Measurements from ENCODE around the gene SLC2A11.

SLC2A11 gene, protein sequence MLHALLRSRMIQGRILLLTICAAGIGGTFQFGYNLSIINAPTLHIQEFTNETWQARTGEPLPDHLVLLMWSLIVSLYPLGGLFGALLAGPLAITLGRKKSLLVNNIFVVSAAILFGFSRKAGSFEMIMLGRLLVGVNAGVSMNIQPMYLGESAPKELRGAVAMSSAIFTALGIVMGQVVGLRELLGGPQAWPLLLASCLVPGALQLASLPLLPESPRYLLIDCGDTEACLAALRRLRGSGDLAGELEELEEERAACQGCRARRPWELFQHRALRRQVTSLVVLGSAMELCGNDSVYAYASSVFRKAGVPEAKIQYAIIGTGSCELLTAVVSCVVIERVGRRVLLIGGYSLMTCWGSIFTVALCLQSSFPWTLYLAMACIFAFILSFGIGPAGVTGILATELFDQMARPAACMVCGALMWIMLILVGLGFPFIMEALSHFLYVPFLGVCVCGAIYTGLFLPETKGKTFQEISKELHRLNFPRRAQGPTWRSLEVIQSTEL

DNA sequence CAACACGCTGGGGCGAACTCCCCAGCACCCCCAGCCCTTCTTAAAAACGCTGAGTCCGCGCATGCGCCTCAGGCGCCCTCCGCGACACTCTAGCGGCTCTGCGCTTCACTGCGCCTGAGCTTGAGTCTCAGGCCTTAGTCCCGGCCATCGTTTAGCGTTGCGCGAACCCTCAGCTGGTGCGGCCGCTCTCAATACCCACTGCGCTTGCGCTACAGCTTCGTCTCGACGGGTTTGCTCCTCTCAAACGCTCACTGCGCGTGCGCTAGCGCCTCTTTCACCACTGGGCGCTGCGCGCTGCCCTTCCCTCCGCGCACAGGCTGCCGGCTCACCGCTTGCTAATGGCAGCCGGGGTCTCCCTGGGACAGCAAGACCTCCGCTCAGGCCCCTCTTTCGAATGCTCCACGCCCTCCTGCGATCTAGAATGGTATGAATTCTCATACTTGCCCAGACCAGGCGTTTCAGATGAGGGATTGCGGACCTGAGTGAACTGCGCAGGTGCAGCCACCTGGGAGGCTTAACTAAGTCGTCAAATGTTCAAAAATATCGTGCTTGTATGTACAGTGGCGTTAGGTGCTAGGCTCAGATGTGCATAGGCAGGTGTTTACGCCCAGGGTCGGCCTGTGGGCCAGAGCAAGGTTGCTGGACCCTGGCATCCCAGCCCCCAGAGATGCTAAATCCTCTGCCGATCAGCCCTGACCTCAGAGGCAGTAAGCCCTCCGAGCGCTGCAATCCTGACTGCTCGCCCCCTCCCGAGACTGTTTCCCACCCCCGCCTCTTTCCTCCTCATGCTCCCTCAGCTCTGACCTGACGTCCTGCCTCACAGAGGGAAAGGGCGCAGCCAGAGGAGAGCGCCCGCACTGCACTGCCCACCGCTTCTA is at the start of gene SLC2A11:
TSS of gene SLC2A11 (plus strand) at position 270 of the 878 bp plus-strand sequence. CDS start at position 395, 125 bp downstream.
- peak; percentile 98 to 100 (median 100) for DNase-seq

DNA sequence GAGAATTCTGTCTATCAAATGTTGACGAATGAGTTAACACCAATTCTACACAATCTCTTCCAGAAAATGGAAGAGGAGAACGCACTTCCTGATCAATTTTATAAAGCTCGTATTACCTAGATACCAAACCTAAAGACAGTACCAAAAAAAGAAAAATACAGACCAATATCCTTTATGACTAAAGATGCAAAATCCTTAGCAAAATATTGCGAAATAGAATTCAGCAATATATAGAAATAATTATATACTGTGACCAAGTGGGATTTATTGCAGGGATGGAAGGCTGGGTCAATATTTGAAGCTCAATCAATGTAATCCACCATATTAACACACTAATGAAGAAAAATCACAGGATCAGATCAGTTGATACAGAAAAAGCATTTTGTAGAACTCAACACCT is 45.3 kb upstream of the SLC2A11 start:
- no peak for DNase-seq

DNA sequence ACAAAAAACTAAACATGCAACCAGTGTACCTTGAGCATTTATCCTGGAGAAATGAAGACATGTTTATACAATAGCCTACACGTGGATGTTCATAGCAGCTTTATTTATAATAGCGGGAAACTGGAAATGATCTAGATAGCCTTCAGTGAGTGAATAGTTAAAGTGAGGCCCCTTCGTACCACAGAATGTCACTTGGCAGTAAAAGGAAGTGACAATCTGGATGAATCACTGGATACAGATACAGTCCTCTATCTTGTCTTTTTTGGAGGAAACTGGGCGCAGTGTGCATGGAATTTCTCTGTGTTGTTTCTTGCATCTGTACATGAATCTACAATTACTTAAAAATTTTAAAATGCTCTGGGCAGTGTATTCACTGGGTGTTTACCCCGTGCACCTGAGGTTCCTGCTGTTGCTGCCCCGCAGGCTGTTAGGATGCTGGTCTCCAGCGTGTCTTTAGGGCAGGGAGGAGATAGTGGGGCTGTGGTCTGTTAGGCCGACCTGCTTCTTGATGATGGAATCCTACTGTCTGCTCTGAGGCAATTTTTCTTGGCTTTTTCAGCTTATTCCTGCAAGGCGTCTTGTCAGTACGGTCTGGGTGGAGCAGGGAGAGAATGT is 42.0 kb upstream of the SLC2A11 start:
- no peak for DNase-seq

- DNase-seq: no peak
Observed at GRCh38 chr22:23816156-23816976, 41.3 kb upstream of the SLC2A11 start.

DNA sequence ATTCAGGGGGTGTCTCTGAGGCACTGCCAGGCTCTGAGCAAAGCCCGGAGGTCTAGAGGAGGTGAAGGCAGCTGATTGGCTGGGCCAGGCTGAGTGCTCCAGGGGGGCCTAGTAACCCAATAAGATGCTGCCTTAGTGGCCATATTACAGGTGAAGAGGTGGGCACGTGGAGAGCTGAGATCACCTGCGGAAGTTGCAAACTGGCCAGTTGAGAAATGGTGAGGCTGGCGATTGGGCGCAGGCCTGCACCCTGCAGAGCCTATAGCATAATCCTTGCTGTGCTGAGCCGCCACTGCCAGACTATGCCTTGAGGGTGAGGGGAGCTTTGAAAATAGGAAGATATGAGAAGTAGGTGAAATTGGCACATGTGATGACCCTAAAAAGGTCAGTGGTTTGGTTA is 40.5 kb upstream of the SLC2A11 start:
- DNase-seq: no peak

- DNase-seq: no peak
Observed at GRCh38 chr22:23818541-23818940, 39.1 kb upstream of the SLC2A11 start.

DNA sequence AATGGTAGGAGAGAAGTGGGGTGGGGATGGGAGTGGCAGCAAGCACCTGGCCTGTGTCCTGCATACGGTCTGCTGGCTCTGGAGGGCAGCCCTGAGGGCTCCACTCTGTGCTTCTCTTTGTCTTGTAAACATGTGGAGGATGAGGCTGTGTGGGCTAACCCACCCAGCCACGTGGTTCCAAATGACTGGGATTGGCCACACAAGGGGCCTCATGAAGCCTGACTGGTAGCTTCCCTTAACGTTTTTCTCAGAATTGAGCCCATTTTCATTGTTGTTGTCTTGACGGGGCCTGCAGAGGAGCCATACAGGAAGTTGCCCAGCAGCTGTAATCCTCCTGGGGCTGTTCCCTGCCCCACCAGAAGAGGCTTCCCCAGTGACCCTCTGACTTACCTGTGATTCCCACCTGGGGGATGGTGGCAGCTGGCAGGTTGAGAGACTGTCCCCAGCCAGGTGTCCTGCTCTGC is 36.9 kb upstream of the SLC2A11 start:
- no peak for DNase-seq

- no peak for DNase-seq
Observed at GRCh38 chr22:23822101-23822671, 35.5 kb upstream of the SLC2A11 start.

GRCh38 chr22:23823331-23823791 is 34.3 kb upstream of the SLC2A11 start:
- no peak for DNase-seq

GRCh38 chr22:23824476-23825245 is 33.0 kb upstream of the SLC2A11 start:
- no peak for DNase-seq

- no peak for DNase-seq
Observed at GRCh38 chr22:23825246-23825905, 32.3 kb upstream of the SLC2A11 start.

DNA sequence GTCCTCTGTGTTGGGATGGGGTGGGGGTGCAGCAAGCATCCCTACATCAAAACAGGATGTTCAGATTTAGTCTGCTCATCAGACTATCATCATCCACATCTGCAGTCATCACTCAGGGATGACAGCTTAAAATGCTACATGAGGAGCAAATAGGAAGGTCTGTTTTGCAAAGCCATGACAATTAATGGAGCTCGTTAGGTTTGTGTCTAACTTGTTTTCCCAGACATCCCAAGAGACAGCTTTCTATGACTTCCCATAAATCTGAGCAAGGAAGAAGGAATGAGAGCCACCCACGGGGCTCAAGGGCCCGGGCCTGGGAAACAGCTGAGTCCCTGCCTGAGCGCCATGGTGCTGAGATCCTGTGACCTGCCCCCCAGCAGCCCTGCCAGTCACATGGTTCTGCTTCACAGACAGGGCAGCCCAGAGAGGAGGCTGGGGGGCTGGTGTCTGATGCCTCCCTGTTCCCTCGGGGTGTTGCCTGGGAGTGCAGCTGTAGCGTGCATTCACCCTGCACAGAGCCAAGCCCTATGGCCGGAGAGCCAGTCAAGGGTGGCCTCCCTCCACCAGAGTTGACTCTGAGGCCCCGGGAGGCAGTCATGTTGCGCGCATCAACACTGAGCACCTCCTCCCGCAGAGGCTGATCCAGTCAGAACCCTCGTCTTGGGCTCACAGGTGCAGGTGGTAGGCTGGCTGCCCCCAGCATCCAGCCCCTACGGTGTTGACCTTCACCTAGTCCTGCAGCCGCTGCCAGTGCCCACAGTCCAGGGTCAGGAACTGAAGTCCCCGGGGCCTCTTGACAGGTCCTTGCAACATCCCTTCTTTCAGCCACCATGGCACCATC is 30.9 kb upstream of the SLC2A11 start:
- DNase-seq: no peak

- DNase-seq: no peak
Observed at GRCh38 chr22:23827351-23827995, 30.2 kb upstream of the SLC2A11 start.

- DNase-seq: no peak
Observed at GRCh38 chr22:23828800-23829680, 28.6 kb upstream of the SLC2A11 start.

DNA sequence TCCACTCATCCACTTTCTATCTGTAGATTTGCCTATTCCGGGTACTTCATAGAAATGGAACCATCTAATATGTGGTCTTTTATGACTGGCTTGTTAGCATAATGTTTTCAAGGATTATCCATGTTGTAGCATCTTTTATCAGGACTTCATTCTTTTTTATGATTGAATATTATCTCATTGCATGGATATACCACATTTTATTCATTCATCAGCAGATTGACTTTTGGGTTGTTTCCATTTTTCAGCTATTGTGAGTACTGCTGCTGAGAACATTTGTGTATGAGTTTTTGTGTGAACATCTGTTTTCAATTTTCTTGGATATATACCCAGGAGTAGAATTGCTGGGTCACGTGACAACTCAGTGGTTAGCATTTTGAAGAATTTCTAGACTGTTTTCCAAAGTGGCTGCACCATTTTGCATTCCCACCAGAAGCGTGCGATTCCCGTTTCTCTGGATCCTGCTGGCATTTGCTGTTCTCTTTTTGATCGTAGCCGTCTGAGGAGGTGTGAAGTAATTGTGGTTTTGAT is 27.8 kb upstream of the SLC2A11 start:
- no peak for DNase-seq

DNA sequence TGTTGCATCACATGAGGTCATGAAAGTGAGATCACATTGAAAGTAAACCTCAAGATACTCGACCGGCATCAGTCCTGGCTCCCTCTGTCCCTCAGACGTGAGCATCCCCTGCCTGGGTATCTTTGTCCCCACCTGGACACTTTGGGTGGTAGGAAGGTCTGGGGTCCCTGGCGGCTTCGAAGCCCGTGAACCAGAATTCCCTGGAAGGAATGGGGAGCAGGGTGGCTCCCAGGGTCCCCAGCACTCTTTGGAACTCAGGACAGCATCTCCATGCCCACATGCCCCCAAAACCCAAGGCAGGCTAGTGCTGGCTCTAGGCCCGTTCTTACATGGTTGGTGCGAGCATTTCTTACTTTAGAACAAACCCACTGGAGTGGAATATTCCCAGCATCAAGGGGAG is 26.4 kb upstream of the SLC2A11 start:
- no peak for DNase-seq

DNA sequence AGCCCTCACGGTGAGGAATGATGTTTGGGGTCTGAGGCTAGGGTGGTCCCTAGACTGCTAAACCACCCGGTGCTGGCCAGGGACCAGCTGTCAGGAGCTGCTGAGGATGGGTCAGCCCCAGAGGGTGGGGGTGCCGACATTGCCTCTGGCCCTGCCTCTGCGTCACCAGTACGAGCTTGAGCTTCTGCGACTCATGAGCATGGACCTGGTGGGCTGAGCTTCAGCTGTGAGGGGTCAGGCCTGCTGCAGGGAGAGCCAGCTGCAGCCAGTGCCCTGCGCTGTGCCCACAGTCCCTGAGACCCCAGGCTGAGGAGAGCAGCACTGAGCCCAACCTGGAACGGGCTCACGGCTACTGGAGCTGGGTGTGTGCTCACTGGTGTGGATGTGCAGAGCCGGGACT is 25.9 kb upstream of the SLC2A11 start:
- DNase-seq: no peak
